ENCODE measurements around the gene OTOF. TPM values are rescaled to one million over a fixed set of nuclear protein-coding genes. Genes with fewer than 3 reads are reported as not detected.
A peak's percentile ranks its signal among the peaks of the same experiment; 100 is the strongest.

The OTOF gene
- polyA plus RNA-seq, 1 of the 3 experiments (the other 2 are of a cell fraction) = not detected

GRCh38 chr2:26522751-26523171 lies 44.8 kb upstream of the OTOF start (continued):
- TF ChIP-seq ZBTB33 (IDR thresholded peaks at IDR 0.05; ENCODE audit: borderline replicate concordance, low read depth) = no peak
- no peak for TF ChIP-seq USF1 (IDR thresholded peaks at IDR 0.05; ENCODE audit: borderline replicate concordance, low read depth)
- no peak for TF ChIP-seq USF2 (IDR thresholded peaks at IDR 0.05; ENCODE audit: borderline replicate concordance, low read depth, low read length)

- Histone ChIP-seq H3K9me2 (no peaks in the 10 kb centered on the region), H3K79me2 (ENCODE audit: insufficient read depth) (no peaks in the 10 kb centered on the region), H3K27ac (ENCODE audit: low read depth in 2 of 2, low read length in 1 of 2) (no peak overlapping the region), H3K27me3 (ENCODE audit: insufficient read depth) (peaks cover 16% of the 10 kb centered on the region; the same call in 1 of the 2 replicates), H3K9ac (no peak overlapping the region), H4K20me1 (ENCODE audit: insufficient read depth) (no peaks in the 10 kb centered on the region), H3K36me3 (replicated peaks in 1 of 2; ENCODE audit: control insufficient read depth in 1 of 2, insufficient read depth in 2 of 2, low read length in 1 of 2) (no peaks in the 10 kb centered on the region), H2AFZ (ENCODE audit: low read depth) (no peak overlapping the region), H3K4me2 (no peak overlapping the region), H3K4me1 (ENCODE audit: control insufficient read depth in 1 of 2, insufficient read depth in 2 of 2, low read depth in 1 of 2, low read length in 1 of 2) (peaks cover 6 to 7% of the 10 kb centered on the region in 2 experiments; a peak in 2 of 4 replicates), H3K4me3 (ENCODE audit: low read depth in 2 of 2, low read length in 1 of 2) (no peak overlapping the region), H3K9me3 (no peaks in the 10 kb centered on the region), H3F3A (replicated peaks; ENCODE audit: insufficient read depth) (no peaks in the 10 kb centered on the region)
- ChIA-PET CTCF (interaction anchor here (0.8 to 4.9 kb wide), 7 partner anchors 8 to 53 kb away, joined by 3 to 21 read pairs (median 4); a partner anchor contains a TSS), POLR2A (interaction anchor here (1.0 kb wide), 1 partner anchor 40 kb away, joined by 3 read pairs; a partner anchor contains a TSS)
- DNase-seq = no peak
- 65% methylated on average over 6 of the region's 6 CpGs for WGBS (ENCODE audit: low lambda C conversion rate)
- TF ChIP-seq EP300 (IDR thresholded peaks at IDR 0.05; ENCODE audit: borderline replicate concordance in 1 of 2, low read depth in 1 of 2, low read length in 1 of 2) = no peak
Observed at GRCh38 chr2:26522325-26522724, 44.4 kb upstream of the OTOF start.

GRCh38 chr2:26521913-26522180 lies 43.9 kb upstream of the OTOF start:
- H3K27me3 ChIP-seq (ENCODE audit: insufficient read depth) = peaks cover 16% of the 10 kb centered on the region
- no peaks in the 10 kb centered on the region for H4K20me1 ChIP-seq (ENCODE audit: insufficient read depth)
- DNase-seq = peak; percentile 75
- WGBS (ENCODE audit: low lambda C conversion rate) = 53% methylated on average over 5 of the region's 5 CpGs
- no peaks in the 10 kb centered on the region for H3K9me2 ChIP-seq
- H3K27ac ChIP-seq (ENCODE audit: low read depth in 2 of 2, low read length in 1 of 2) = no peak overlapping the region
- H3F3A ChIP-seq (replicated peaks; ENCODE audit: insufficient read depth) = no peaks in the 10 kb centered on the region
- POLR2A ChIA-PET = interaction anchor here (1.0 kb wide), 1 partner anchor 40 kb away, joined by 3 read pairs; a partner anchor contains a TSS
- H3K4me3 ChIP-seq (ENCODE audit: low read depth in 2 of 2, low read length in 1 of 2) = no peak overlapping the region
- H3K4me1 ChIP-seq (ENCODE audit: control insufficient read depth in 1 of 2, insufficient read depth in 2 of 2, low read depth in 1 of 2, low read length in 1 of 2) = peaks cover 6 to 7% of the 10 kb centered on the region in 2 experiments; a peak in 2 of 4 replicates
- no peak overlapping the region for H3K9ac ChIP-seq
- no peaks in the 10 kb centered on the region for H3K79me2 ChIP-seq (ENCODE audit: insufficient read depth)
- no peaks in the 10 kb centered on the region for H3K9me3 ChIP-seq
- no peak overlapping the region for H3K4me2 ChIP-seq
- CTCF ChIA-PET = interaction anchor here (1.2 to 4.9 kb wide), 6 partner anchors 10 to 52 kb away, joined by 3 to 21 read pairs (median 4); a partner anchor contains a TSS
- H3K36me3 ChIP-seq (replicated peaks in 1 of 2; ENCODE audit: control insufficient read depth in 1 of 2, insufficient read depth in 2 of 2, low read length in 1 of 2) = no peaks in the 10 kb centered on the region
- H2AFZ ChIP-seq (ENCODE audit: low read depth) = no peak overlapping the region
- TF ChIP-seq EP300 (IDR thresholded peaks at IDR 0.05; ENCODE audit: borderline replicate concordance in 1 of 2, low read depth in 1 of 2, low read length in 1 of 2) = no peak
- TF ChIP-seq RAD21 (IDR thresholded peaks at IDR 0.05; ENCODE audit: low read length) = no peak
- no peak for TF ChIP-seq SIN3A (IDR thresholded peaks at IDR 0.05; ENCODE audit: borderline replicate concordance, low read depth, low read length)
- TF ChIP-seq GABPA (IDR thresholded peaks at IDR 0.05; ENCODE audit: low read depth) = no peak
- no peak for TF ChIP-seq CHD2 (IDR thresholded peaks at IDR 0.05; ENCODE audit: low read length, partially characterized antibody)
- no peak for TF ChIP-seq RCOR1 (IDR thresholded peaks at IDR 0.05; ENCODE audit: low read length)
- TF ChIP-seq NRF1 (IDR thresholded peaks at IDR 0.05; ENCODE audit: low read depth, low read length) = no peak
- no peak for TF ChIP-seq IRF3 (IDR thresholded peaks at IDR 0.05; ENCODE audit: low read depth, low read length)
- TF ChIP-seq FOXJ3 (CRISPR knock-in tag; IDR thresholded peaks at IDR 0.05) = no peak
- no peak for TF ChIP-seq REST (IDR thresholded peaks at IDR 0.05; ENCODE audit: low read depth, low read length)
- no peak for TF ChIP-seq POLR2AphosphoS5 (IDR thresholded peaks at IDR 0.05; ENCODE audit: low read depth, low read length)
- no peak for TF ChIP-seq EZH2phosphoT487 (IDR thresholded peaks at IDR 0.05; ENCODE audit: borderline replicate concordance, low read depth)
- no peak for TF ChIP-seq YY1 (IDR thresholded peaks at IDR 0.05; ENCODE audit: low read depth)
- no peak for TF ChIP-seq TCF12 (IDR thresholded peaks at IDR 0.05)

All from SK-N-SH (cell line).